Measurements from ENCODE around the gene BCS1L.

DNA sequence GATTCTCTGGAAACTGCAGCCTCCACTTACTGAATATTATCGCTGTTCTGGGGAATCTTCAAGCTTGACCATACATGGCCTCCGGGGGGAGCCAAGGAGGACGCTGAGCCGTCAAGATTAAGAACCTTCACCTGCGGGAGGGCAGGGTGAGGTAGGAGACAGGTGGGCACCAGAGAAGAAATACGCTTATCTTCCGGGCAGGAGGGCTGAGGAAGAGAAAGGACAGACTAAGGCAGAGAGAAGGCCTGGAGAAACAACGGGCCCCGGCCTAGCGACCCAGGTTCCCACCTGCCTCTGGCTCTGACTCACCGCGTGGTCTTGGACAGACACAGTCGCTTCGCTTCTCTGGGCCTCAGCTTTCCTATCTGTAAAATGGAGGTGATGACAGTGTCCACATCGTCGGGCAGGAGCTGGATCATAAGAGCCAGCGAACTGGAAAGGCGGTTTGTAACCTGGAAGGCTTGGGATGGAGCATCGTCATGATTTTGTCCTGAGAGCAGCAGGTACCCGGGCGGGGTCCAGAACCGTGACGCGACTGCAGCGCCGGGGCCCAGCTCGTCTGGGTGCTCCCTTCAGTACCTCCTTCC, 719 bp upstream of the BCS1L start:
- TF ChIP-seq, protein P1, sequence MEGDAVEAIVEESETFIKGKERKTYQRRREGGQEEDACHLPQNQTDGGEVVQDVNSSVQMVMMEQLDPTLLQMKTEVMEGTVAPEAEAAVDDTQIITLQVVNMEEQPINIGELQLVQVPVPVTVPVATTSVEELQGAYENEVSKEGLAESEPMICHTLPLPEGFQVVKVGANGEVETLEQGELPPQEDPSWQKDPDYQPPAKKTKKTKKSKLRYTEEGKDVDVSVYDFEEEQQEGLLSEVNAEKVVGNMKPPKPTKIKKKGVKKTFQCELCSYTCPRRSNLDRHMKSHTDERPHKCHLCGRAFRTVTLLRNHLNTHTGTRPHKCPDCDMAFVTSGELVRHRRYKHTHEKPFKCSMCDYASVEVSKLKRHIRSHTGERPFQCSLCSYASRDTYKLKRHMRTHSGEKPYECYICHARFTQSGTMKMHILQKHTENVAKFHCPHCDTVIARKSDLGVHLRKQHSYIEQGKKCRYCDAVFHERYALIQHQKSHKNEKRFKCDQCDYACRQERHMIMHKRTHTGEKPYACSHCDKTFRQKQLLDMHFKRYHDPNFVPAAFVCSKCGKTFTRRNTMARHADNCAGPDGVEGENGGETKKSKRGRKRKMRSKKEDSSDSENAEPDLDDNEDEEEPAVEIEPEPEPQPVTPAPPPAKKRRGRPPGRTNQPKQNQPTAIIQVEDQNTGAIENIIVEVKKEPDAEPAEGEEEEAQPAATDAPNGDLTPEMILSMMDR (IDR thresholded peaks at IDR 0.05; ENCODE audit: insufficient read depth, low read length) = peak; percentile 17
- TF ChIP-seq GABPA (IDR thresholded peaks at IDR 0.05; ENCODE audit: low read depth) = no peak
- TF ChIP-seq POLR2AphosphoS5 (IDR thresholded peaks at IDR 0.05; ENCODE audit: low read depth) = no peak
- TF ChIP-seq SPI1 (IDR thresholded peaks at IDR 0.05; ENCODE audit: borderline replicate concordance, low read depth) = no peak
- TF ChIP-seq, protein P2, sequence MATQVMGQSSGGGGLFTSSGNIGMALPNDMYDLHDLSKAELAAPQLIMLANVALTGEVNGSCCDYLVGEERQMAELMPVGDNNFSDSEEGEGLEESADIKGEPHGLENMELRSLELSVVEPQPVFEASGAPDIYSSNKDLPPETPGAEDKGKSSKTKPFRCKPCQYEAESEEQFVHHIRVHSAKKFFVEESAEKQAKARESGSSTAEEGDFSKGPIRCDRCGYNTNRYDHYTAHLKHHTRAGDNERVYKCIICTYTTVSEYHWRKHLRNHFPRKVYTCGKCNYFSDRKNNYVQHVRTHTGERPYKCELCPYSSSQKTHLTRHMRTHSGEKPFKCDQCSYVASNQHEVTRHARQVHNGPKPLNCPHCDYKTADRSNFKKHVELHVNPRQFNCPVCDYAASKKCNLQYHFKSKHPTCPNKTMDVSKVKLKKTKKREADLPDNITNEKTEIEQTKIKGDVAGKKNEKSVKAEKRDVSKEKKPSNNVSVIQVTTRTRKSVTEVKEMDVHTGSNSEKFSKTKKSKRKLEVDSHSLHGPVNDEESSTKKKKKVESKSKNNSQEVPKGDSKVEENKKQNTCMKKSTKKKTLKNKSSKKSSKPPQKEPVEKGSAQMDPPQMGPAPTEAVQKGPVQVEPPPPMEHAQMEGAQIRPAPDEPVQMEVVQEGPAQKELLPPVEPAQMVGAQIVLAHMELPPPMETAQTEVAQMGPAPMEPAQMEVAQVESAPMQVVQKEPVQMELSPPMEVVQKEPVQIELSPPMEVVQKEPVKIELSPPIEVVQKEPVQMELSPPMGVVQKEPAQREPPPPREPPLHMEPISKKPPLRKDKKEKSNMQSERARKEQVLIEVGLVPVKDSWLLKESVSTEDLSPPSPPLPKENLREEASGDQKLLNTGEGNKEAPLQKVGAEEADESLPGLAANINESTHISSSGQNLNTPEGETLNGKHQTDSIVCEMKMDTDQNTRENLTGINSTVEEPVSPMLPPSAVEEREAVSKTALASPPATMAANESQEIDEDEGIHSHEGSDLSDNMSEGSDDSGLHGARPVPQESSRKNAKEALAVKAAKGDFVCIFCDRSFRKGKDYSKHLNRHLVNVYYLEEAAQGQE (IDR thresholded peaks at IDR 0.05; ENCODE audit: insufficient replicate concordance, low read depth) = no peak

Data from HL-60 (cell line).